DND-41 (cell line): ENCODE results near the gene HIBCH.

Experiments
- ATAC-seq: fragments of 200-7000 bp; cut with Tn5 transposase; 3 replicates; pipeline ENCODE4 v1.9.1; 2021; ENCODE audit warnings: low read depth; ENCODE audit not compliant: insufficient read depth
- DNase-seq: peaks from one replicate; pipeline ENCODE4 v3.0.0-alpha.2; 2020
- H2AFZ ChIP-seq: 2 replicates; pipeline ENCODE4 v1.6.0; 2012; ENCODE audit warnings: low read depth, low read length
- H3K27ac ChIP-seq: 2 replicates; pipeline ENCODE4 v1.5.1; 2012; ENCODE audit warnings: low read length, inconsistent platforms
- H3K27me3 ChIP-seq: fragments of 200-600 bp; sonication (generic); 2 replicates; pipeline ENCODE4 v1.6.0; 2012; ENCODE audit warnings: low read length, mild to moderate bottlenecking, inconsistent platforms; ENCODE audit not compliant: insufficient read depth, poor library complexity
- H3K36me3 ChIP-seq: 2 replicates; pipeline ENCODE4 v1.5.1; 2012; ENCODE audit warnings: low read length, inconsistent platforms; ENCODE audit not compliant: insufficient read depth
- H3K4me1 ChIP-seq: 2 replicates; pipeline ENCODE4 v1.5.1; 2012; ENCODE audit warnings: mild to moderate bottlenecking, low read length; ENCODE audit not compliant: insufficient read depth
- H3K4me2 ChIP-seq: 2 replicates; pipeline ENCODE4 v1.6.0; 2012; ENCODE audit warnings: mild to moderate bottlenecking, moderate library complexity, low read length, inconsistent platforms; ENCODE audit not compliant: insufficient read depth
- H3K4me3 ChIP-seq, 2 experiments: fragments of 200-600 bp in 1 of 2; shearing (Covaris generic) in 1 of 2; 2 replicates each; pipeline ENCODE4 v1.5.1; 2012 to 2016; ENCODE audit warnings: inconsistent platforms in 2 of 2, low read length in 2 of 2, mild to moderate bottlenecking in 2 of 2, low read depth in 1 of 2, moderate library complexity in 1 of 2
- H3K79me2 ChIP-seq: 2 replicates; pipeline ENCODE4 v1.6.0; 2012; ENCODE audit warnings: low read length, inconsistent platforms; ENCODE audit not compliant: insufficient read depth
- H3K9ac ChIP-seq: 2 replicates; pipeline ENCODE4 v1.6.0; 2012; ENCODE audit warnings: low read depth, mild to moderate bottlenecking, inconsistent platforms, low read length, moderate library complexity
- H3K9me3 ChIP-seq: 2 replicates; pipeline ENCODE4 v1.5.1; 2012; ENCODE audit warnings: low read length, moderate library complexity, mild to moderate bottlenecking, inconsistent platforms; ENCODE audit not compliant: insufficient read depth, severe bottlenecking
- H4K20me1 ChIP-seq: 2 replicates; pipeline ENCODE4 v1.6.0; 2012; ENCODE audit warnings: low read length; ENCODE audit not compliant: insufficient read depth
- CTCF ChIP-seq: IDR thresholded peaks from 2 replicates; pipeline ENCODE4 v1.5.1; 2012; ENCODE audit warnings: borderline replicate concordance, low read length, moderate library complexity, mild to moderate bottlenecking; ENCODE audit not compliant: poor library complexity, severe bottlenecking; ENCODE audit errors: extremely low read depth
- EZH2 ChIP-seq: IDR thresholded peaks from 3 replicates; pipeline ENCODE4 v1.6.1; 2012; ENCODE audit warnings: borderline replicate concordance, low read depth, mild to moderate bottlenecking, moderate library complexity, low read length, inconsistent platforms; ENCODE audit not compliant: severe bottlenecking

Gene HIBCH

DNA sequence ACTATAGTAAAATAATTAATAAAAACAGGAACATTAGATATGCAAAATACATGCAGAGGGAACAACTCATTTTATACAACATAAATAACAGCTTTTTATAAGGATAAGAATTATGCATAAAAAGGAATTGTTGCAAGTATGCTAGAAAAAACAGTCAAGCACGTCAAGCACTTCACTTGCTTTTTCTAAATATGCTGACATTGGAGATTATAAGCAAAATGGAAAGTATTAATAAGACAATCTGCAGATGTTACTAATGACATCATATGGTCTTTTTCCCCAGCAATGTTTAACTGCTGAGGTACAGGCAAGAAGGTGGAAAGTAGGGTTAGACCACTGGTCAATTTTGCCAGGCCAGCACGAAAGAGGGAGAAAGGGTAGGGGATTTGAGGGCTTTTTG is 111.7 kb downstream of the HIBCH start:
- no peak overlapping the region for H3K4me2 ChIP-seq
- H3K4me3 ChIP-seq: no peak overlapping the region
- no peak for TF ChIP-seq CTCF
- no peak for TF ChIP-seq EZH2
- no peak overlapping the region for H3K27ac ChIP-seq
- H3K79me2 ChIP-seq: no peaks in the 10 kb centered on the region
- no peak overlapping the region for H3K9ac ChIP-seq
- H3K9me3 ChIP-seq: no peaks in the 10 kb centered on the region
- no peaks in the 10 kb centered on the region for H3K4me1 ChIP-seq
- no peaks in the 10 kb centered on the region for H3K27me3 ChIP-seq
- no peak for DNase-seq
- H3K36me3 ChIP-seq: peaks cover 33% of the 10 kb centered on the region; the same call in 1 of the 2 replicates
- H2AFZ ChIP-seq: no peak overlapping the region
- no peak for ATAC-seq
- H4K20me1 ChIP-seq: no peaks in the 10 kb centered on the region

DNA sequence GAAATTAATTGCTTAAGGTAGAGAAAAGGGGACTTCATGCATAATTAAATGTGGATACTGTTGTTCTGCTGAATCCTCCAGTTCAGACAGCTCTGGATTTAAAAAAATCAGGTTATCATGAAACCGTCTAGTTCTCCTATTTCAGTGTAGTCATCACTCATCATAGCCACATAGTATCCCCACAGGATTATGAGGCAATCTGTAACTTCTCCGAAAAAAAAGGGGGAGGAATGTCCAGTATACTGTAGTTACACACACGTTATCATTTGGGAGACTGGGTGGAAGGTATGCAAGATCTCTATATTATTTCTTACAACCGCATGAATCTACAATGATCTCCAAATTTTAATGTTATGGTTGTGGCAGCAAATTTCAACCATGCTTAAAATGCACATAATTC is 114.0 kb downstream of the HIBCH start:
- H3K4me2 ChIP-seq: no peak overlapping the region
- TF ChIP-seq EZH2: no peak
- no peak for TF ChIP-seq CTCF
- no peaks in the 10 kb centered on the region for H3K27me3 ChIP-seq
- H3K27ac ChIP-seq: no peak overlapping the region
- no peak for ATAC-seq
- no peaks in the 10 kb centered on the region for H3K79me2 ChIP-seq
- no peak overlapping the region for H2AFZ ChIP-seq
- no peaks in the 10 kb centered on the region for H3K4me1 ChIP-seq
- no peaks in the 10 kb centered on the region for H3K9me3 ChIP-seq
- DNase-seq: no peak
- H3K36me3 ChIP-seq: peaks cover 35% of the 10 kb centered on the region; the same call in 1 of the 2 replicates
- no peak overlapping the region for H3K9ac ChIP-seq
- no peak overlapping the region for H3K4me3 ChIP-seq
- H4K20me1 ChIP-seq: no peaks in the 10 kb centered on the region

GRCh38 chr2:190202604-190203003 is 117.0 kb downstream of the HIBCH start:
- Histone ChIP-seq H3K27me3 (no peaks in the 10 kb centered on the region), H3K79me2 (no peaks in the 10 kb centered on the region), H2AFZ (no peak overlapping the region), H3K4me3 (no peak overlapping the region), H3K27ac (no peak overlapping the region), H3K9me3 (no peaks in the 10 kb centered on the region), H3K4me1 (no peaks in the 10 kb centered on the region), H3K36me3 (peaks cover 40% of the 10 kb centered on the region; the same call in 1 of the 2 replicates), H4K20me1 (no peaks in the 10 kb centered on the region), H3K9ac (no peak overlapping the region), H3K4me2 (no peak overlapping the region)
- ATAC-seq (peak; percentile 54; the same call in 2 of the 3 replicates), DNase-seq (no peak)
- no peak for TF ChIP-seq EZH2
- TF ChIP-seq CTCF: no peak

DNA sequence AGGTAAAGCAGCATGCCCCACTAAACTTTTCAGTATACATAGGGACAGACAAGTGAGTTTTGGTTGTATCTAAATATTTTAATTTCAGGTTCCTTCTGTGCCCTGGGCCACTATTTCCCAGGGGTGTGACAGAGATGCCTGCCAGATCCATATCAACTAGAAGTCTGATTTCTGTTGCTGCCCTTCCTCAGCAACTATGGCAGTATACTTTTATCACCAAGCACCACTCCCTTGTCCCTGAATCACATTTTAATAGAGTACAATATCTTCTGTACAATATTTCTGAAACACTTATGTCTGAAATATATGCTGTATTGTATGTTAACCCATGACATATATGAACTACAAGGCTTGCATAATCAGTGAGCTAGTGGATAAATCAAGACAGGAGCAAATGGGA is 117.6 kb downstream of the HIBCH start:
- no peak overlapping the region for H2AFZ ChIP-seq

More for the DNA sequence above, 117.6 kb downstream of the HIBCH start:
- Histone ChIP-seq H3K4me1 (no peaks in the 10 kb centered on the region), H4K20me1 (no peaks in the 10 kb centered on the region), H3K9ac (no peak overlapping the region), H3K4me3 (no peak overlapping the region), H3K27ac (no peak overlapping the region), H3K9me3 (no peaks in the 10 kb centered on the region), H3K79me2 (no peaks in the 10 kb centered on the region), H3K4me2 (no peak overlapping the region), H3K36me3 (peaks cover 40% of the 10 kb centered on the region; the same call in 1 of the 2 replicates), H3K27me3 (no peaks in the 10 kb centered on the region)
- ATAC-seq: no peak
- TF ChIP-seq CTCF (no peak), EZH2 (no peak)
- no peak for DNase-seq
